GM20000 (cell line): Measurements from ENCODE around the gene STK4.

Experiments
- DNase-seq: peaks from one replicate; pipeline ENCODE4 v3.0.0; 2012; ENCODE audit warnings: low spot score
- TF ChIP-seq, protein P1 (sequence below): IDR thresholded peaks from 2 replicates; pipeline ENCODE4 v1.5.1; 2012; ENCODE audit warnings: mild to moderate bottlenecking, control low read depth; ENCODE audit errors: extremely low read depth, missing control alignments

The STK4 gene

DNA sequence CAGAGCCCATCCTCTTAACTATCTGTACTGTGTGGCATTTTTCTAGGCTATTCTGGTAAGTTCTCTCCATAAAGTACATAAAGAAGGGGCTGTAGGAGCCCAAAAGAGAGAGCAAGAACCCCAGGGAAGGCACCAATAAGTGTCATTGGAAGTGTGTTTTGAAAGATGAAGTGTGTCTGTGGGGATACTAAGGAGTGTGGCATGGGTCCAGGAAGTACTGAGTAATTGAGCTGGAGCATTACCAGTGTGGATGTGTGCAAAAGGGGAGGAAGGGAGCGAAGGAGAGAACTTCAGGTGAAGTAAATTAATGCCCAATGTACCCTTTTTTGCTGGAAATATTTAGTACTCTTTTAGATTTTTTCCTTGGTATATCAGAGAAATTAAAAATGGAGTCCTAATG is 70.7 kb downstream of the STK4 start:
- no peak for DNase-seq
- TF ChIP-seq, protein P1, sequence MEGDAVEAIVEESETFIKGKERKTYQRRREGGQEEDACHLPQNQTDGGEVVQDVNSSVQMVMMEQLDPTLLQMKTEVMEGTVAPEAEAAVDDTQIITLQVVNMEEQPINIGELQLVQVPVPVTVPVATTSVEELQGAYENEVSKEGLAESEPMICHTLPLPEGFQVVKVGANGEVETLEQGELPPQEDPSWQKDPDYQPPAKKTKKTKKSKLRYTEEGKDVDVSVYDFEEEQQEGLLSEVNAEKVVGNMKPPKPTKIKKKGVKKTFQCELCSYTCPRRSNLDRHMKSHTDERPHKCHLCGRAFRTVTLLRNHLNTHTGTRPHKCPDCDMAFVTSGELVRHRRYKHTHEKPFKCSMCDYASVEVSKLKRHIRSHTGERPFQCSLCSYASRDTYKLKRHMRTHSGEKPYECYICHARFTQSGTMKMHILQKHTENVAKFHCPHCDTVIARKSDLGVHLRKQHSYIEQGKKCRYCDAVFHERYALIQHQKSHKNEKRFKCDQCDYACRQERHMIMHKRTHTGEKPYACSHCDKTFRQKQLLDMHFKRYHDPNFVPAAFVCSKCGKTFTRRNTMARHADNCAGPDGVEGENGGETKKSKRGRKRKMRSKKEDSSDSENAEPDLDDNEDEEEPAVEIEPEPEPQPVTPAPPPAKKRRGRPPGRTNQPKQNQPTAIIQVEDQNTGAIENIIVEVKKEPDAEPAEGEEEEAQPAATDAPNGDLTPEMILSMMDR = no peak

DNA sequence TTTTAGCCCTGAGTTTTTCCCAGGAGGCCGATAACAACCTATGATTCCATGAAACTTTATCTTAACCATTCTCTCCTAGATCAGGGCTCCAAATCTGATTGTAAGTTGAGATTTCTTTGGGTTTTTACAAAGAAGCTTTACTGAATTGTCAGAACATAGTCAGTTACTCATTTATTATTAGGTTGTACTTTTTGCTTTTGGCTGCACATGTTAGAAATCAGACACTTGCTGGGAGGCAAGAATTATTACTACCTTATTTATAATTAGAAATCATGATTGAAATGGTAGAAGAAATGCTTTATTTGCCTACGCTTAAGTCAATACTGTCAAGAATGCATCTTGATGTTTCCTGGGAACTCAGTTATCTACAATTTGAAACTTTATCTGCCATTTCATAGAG is 71.3 kb downstream of the STK4 start:
- DNase-seq = no peak

DNA sequence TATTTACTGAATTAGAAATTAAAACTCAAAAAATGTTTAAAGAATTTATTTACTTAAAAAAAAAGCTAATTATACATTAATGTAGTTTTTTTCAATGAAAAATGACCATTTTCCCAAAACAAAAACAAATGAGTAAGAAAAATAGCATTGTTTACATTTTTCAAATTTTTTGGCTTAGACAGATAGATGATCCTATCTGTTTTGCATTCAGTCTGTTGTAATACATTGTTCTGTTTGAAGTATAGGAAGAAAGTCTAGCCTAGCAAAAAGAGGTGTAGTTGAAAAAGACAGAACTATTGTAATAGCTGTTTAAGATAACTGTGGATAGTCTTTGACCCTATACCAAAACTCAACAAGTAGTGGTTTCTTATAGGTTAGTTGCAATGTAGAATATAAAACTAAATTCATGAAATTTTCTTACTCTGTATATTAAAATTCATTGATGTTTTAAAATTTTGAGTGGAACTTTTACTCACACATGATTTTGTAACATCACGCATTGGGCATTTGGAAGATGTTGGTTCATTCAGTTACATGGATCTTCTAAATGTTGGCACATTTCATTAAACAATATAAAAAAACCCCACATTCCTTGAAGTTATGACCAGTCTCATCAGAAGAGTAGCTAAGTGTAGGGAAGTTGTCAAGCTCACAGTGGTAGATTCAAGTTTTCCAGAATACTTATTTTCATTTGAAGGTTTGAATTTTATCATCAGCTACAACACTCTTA is 72.6 kb downstream of the STK4 start:
- TF ChIP-seq, protein P1 = no peak
- no peak for DNase-seq

More for the DNA sequence above, 71.3 kb downstream of the STK4 start:
- TF ChIP-seq, protein P1 = no peak

DNA sequence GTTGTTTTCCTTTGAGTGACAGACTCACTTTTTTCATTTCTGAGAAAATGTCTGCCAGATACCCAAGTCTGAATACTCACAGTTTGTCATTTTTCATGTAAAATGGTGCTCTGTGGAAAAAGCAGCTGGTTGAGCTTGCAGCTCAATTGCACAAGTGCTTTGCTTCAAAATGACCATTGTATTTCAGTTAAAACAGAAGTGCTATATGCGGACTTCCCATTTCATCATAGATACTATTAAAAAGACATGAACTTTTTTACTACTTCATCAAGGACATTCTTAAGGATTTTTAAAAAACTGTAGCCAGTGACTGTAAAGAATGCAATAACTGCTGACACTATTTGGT is 73.1 kb downstream of the STK4 start:
- TF ChIP-seq, protein P1 = no peak
- no peak for DNase-seq

DNA sequence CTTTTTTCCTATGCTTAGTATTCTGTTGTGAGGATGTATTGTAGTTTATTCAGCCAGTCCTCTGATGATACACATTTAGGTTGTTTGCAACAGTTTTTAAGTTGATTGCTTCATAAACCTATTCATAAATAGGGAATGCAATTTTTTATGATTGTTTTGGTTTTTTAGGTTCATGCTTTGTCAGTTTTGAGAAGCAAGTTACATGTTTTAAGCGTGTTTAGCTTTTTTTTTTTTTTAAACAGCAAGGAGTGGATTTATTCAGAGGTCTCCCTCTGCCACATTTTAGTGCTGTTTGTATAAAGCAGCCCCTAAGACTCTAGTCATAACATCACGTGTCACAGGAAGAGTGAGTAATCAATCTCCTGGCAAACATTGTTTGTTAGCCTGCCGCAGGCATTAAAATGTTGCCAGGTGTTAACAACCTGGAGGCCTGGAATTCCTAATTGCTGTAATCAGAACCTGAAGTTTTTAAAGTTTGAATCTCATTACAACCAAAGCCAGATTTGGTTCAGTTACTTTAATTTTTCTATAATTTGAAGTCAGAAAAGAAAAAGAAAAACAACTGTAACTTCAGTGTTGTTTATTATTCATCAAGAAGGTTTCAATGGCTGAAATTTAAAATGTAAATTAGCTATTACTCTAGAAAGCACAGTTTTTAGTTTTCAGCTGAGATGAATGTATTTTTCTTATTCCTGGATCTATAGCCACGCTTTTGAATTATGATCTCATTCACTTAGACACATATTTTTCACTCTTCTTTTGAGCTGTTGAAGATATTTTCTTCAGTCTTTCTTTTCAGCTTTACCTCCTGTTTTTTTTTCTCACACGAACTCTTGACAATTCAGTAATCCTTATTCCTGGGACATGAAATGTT is 75.4 kb downstream of the STK4 start:
- no peak for DNase-seq
- TF ChIP-seq, protein P1 = no peak

DNA sequence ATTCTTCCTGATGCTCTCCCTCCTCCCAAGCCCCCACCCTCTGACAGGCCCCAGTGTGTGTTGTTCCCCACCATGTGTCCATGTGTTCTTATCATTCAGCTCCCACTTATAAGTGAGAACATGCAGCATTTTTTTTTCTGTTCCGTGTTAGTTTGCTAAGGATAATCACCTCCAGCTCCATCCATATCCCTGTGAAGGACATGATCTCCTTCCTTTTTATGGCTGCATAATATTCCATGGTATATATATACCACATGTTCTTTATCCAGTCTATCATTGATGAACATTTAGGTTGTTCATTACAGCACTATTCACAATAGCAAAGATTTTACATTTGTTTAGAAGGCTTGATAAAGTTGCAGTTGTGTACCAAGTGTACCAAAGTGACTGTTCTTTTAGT is 76.7 kb downstream of the STK4 start:
- DNase-seq = no peak
- TF ChIP-seq, protein P1 = no peak

DNA sequence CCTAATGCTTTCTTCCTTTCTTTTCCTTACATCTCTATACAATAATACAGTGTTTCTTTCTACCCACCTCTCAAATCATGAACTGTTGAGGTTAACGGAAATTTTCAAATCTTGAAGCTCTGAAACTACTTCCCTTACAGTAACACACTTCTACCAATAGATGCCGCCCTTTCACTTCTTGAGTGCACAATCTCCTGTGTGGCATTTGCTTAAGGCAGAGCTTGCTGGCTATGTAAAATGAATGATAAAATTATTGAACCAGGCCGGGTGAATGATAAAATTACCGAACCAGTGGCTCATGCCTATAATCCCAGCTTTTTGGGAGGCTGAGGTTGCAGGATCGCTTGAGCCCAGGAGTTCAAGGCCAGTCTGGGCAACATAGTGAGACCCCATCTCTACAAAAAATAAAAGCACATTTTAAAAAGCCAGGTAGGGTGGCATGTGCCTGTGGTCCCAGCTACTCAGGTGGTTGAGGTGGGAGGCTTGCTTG is 77.8 kb downstream of the STK4 start:
- DNase-seq = peak; percentile 45

More for the DNA sequence above, 77.8 kb downstream of the STK4 start:
- TF ChIP-seq, protein P1 = no peak
